ENCODE measurements around the gene OR2S2.

Gene OR2S2

GRCh38 chr9:35923927-35924763 is 33.8 kb downstream of the OR2S2 start:
- DNase-seq (ENCODE audit: low read depth) = no peak
- H3K4me3 ChIP-seq (ENCODE audit: low read depth, low read length) = no peak overlapping the region
- TF ChIP-seq, protein P1, sequence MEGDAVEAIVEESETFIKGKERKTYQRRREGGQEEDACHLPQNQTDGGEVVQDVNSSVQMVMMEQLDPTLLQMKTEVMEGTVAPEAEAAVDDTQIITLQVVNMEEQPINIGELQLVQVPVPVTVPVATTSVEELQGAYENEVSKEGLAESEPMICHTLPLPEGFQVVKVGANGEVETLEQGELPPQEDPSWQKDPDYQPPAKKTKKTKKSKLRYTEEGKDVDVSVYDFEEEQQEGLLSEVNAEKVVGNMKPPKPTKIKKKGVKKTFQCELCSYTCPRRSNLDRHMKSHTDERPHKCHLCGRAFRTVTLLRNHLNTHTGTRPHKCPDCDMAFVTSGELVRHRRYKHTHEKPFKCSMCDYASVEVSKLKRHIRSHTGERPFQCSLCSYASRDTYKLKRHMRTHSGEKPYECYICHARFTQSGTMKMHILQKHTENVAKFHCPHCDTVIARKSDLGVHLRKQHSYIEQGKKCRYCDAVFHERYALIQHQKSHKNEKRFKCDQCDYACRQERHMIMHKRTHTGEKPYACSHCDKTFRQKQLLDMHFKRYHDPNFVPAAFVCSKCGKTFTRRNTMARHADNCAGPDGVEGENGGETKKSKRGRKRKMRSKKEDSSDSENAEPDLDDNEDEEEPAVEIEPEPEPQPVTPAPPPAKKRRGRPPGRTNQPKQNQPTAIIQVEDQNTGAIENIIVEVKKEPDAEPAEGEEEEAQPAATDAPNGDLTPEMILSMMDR (IDR thresholded peaks at IDR 0.05; ENCODE audit: low read depth, low read length, missing control alignments) = no peak

DNA sequence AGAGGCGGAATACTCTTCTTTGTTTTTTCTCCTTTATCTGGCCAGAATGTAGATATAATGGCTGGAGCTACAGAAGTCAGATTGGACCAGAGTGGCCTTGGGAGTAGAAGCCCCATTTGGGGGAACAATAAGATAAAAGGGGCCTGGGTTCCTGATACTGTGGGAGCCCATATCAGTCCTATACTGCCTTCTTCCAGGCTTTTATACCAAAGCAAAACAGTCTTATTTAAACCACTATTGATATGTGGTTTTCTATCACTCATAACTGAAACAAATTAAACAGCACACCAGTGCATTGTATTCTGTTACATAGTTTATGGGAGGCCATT is 34.4 kb downstream of the OR2S2 start:
- TF ChIP-seq, protein P1 (IDR thresholded peaks at IDR 0.05; ENCODE audit: low read depth, low read length, missing control alignments) = no peak
- H3K4me3 ChIP-seq (ENCODE audit: low read depth, low read length) = no peak overlapping the region
- no peak for DNase-seq (ENCODE audit: low read depth)

DNA sequence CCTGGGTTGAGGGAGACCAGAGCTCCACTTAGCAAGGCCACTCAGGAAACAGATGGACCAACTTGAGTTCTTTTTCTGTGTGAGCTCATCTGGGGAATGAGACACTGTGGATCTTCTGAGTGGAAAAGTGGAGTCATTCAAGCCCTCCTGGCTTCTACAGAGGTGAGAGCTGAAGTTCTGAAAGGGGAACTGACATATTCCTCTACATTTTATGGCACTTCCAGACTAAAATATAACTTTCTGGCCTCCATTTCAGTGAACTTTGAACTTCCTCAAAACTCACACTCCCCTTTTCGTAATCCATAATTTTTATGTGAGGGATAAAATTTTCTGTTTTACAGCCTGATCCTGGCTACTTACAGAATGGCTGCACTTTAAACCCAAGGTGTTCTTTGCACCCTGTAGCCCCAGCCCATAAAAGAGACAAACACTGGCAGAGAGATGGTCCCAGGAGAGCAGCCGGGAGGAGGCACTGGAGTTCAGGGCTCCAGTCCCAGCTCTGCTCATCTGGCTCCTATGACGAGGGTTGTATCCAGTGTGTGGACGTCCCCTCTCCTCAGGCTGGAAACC is 37.8 kb downstream of the OR2S2 start:
- no peak for DNase-seq (ENCODE audit: low read depth)
- TF ChIP-seq, protein P1 (IDR thresholded peaks at IDR 0.05; ENCODE audit: low read depth, low read length, missing control alignments) = no peak
- H3K4me3 ChIP-seq (ENCODE audit: low read depth, low read length) = no peak overlapping the region

DNA sequence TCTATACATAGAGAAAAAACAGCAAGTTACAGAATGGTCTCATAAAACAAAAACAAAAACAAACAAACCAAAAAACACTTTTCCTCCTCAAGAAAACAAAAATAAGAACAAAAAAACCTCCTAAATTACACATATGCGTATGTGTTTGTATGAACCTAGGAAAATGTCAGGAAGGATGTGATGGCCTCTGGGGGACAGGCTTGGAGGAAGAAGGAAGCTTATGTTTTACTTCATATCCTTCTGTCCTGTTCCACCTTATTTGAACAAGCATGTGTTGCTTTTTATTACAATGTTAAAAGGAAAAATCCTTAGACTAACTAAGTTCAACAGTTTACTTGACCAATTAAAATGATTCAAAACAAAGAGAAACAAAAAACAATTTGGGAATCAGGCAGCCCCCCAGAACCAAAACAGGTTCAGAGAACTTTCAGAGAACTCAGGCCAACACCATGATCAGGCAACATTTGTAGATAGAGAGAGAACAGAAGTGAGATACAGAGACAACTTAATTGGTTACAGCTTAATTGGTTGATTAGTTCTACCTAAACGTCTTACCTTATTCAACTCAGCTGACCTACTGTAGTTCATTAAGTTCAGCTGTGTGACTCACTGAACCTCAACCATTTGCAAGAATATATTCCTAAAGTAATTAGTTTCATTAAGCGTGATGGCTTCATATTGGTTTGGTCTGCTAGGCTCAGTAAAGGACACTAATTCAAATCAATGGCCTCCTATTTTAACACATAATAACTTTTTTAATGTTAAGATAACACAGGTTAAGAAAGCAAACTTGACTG is 38.5 kb downstream of the OR2S2 start:
- H3K4me3 ChIP-seq (ENCODE audit: low read depth, low read length) = no peak overlapping the region
- no peak for DNase-seq (ENCODE audit: low read depth)
- TF ChIP-seq, protein P1 (IDR thresholded peaks at IDR 0.05; ENCODE audit: low read depth, low read length, missing control alignments) = no peak

DNA sequence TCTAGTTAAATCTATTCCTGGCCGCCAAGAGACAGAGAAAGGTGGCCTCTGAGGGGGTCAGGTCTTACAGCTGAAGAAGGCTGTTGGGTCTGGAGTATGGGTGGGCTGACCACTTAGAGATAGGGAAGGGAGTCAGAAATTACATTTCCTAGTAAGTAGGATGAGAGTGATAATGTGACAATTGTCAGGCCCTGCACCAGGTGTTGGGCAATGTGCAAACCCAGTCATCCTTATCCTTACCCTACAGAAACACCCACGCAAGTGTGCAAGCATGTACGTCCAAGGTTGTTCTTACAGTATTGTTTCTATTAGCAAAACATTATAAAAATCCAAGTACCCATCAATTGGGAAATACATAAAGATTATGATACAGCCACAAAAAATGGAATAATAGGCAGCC is 39.2 kb downstream of the OR2S2 start:
- H3K4me3 ChIP-seq (ENCODE audit: low read depth, low read length) = no peak overlapping the region
- TF ChIP-seq, protein P1 (IDR thresholded peaks at IDR 0.05; ENCODE audit: low read depth, low read length, missing control alignments) = no peak
- no peak for DNase-seq (ENCODE audit: low read depth)

DNA sequence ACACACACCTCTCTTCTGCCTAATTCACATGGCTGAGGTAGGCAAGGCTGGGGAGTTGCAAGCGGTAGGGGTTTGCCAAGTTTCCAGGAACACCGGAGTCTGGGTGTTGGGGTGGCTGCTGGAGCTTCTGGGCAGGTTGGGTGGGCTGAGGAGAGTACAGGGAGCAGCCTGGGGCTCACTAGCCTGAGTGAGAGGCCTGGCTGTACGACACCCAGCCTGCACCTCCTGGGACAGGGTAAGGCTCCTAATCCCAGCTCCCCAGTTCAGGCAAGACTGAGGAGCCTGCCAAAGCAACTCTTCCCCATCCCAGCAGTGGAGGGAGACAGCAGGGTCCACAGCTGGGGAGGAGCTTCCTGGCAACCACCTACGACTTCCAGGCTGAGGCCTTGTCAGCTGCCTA is 40.7 kb downstream of the OR2S2 start:
- TF ChIP-seq, protein P1 (IDR thresholded peaks at IDR 0.05; ENCODE audit: low read depth, low read length, missing control alignments) = no peak
- no peak overlapping the region for H3K4me3 ChIP-seq (ENCODE audit: low read depth, low read length)
- no peak for DNase-seq (ENCODE audit: low read depth)
